DND-41 (cell line): Measurements from ENCODE around the gene GALNTL6.

Experiments
- ATAC-seq: fragments of 200-7000 bp; cut with Tn5 transposase; 3 replicates; pipeline ENCODE4 v1.9.1; 2021; ENCODE audit warnings: low read depth; ENCODE audit not compliant: insufficient read depth
- DNase-seq: peaks from one replicate; pipeline ENCODE4 v3.0.0-alpha.2; 2020
- H2AFZ ChIP-seq: 2 replicates; pipeline ENCODE4 v1.6.0; 2012; ENCODE audit warnings: low read depth, low read length
- H3K27ac ChIP-seq: 2 replicates; pipeline ENCODE4 v1.5.1; 2012; ENCODE audit warnings: low read length, inconsistent platforms
- H3K27me3 ChIP-seq: fragments of 200-600 bp; sonication (generic); 2 replicates; pipeline ENCODE4 v1.6.0; 2012; ENCODE audit warnings: low read length, mild to moderate bottlenecking, inconsistent platforms; ENCODE audit not compliant: insufficient read depth, poor library complexity
- H3K36me3 ChIP-seq: 2 replicates; pipeline ENCODE4 v1.5.1; 2012; ENCODE audit warnings: low read length, inconsistent platforms; ENCODE audit not compliant: insufficient read depth
- H3K4me1 ChIP-seq: 2 replicates; pipeline ENCODE4 v1.5.1; 2012; ENCODE audit warnings: mild to moderate bottlenecking, low read length; ENCODE audit not compliant: insufficient read depth
- H3K4me2 ChIP-seq: 2 replicates; pipeline ENCODE4 v1.6.0; 2012; ENCODE audit warnings: mild to moderate bottlenecking, moderate library complexity, low read length, inconsistent platforms; ENCODE audit not compliant: insufficient read depth
- H3K4me3 ChIP-seq, 2 experiments: fragments of 200-600 bp in 1 of 2; shearing (Covaris generic) in 1 of 2; 2 replicates each; pipeline ENCODE4 v1.5.1; 2012 to 2016; ENCODE audit warnings: inconsistent platforms in 2 of 2, low read length in 2 of 2, mild to moderate bottlenecking in 2 of 2, low read depth in 1 of 2, moderate library complexity in 1 of 2
- H3K79me2 ChIP-seq: 2 replicates; pipeline ENCODE4 v1.6.0; 2012; ENCODE audit warnings: low read length, inconsistent platforms; ENCODE audit not compliant: insufficient read depth
- H3K9ac ChIP-seq: 2 replicates; pipeline ENCODE4 v1.6.0; 2012; ENCODE audit warnings: low read depth, mild to moderate bottlenecking, inconsistent platforms, low read length, moderate library complexity
- H3K9me3 ChIP-seq: 2 replicates; pipeline ENCODE4 v1.5.1; 2012; ENCODE audit warnings: low read length, moderate library complexity, mild to moderate bottlenecking, inconsistent platforms; ENCODE audit not compliant: insufficient read depth, severe bottlenecking
- H4K20me1 ChIP-seq: 2 replicates; pipeline ENCODE4 v1.6.0; 2012; ENCODE audit warnings: low read length; ENCODE audit not compliant: insufficient read depth
- CTCF ChIP-seq: IDR thresholded peaks from 2 replicates; pipeline ENCODE4 v1.5.1; 2012; ENCODE audit warnings: borderline replicate concordance, low read length, moderate library complexity, mild to moderate bottlenecking; ENCODE audit not compliant: poor library complexity, severe bottlenecking; ENCODE audit errors: extremely low read depth
- EZH2 ChIP-seq: IDR thresholded peaks from 3 replicates; pipeline ENCODE4 v1.6.1; 2012; ENCODE audit warnings: borderline replicate concordance, low read depth, mild to moderate bottlenecking, moderate library complexity, low read length, inconsistent platforms; ENCODE audit not compliant: severe bottlenecking

Gene GALNTL6

DNA sequence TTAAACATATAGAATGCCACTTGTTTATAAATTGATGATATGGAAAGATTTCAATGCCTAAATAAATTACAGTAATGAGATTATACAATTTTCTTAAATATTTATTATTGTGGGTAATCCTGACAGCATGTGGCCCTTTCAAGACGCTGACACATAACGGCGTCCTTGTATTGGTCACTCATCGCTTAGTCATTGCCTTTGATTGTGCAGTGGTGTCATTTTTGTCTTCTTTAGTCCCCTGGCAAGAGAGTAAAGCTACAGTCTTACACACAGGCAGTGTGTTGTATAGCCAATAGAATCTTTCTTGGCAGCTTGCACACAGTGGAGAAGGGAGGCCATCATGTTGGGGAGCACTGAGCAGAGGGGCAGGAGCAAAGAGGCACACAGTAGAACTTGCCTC lies 993.6 kb downstream of the GALNTL6 start:
- H3K4me1 ChIP-seq: no peaks in the 10 kb centered on the region
- H3K27ac ChIP-seq: no peak overlapping the region
- no peaks in the 10 kb centered on the region for H3K36me3 ChIP-seq
- no peak overlapping the region for H3K4me3 ChIP-seq
- no peaks in the 10 kb centered on the region for H3K79me2 ChIP-seq
- DNase-seq (no peak), ATAC-seq (no peak)
- no peaks in the 10 kb centered on the region for H3K9me3 ChIP-seq
- no peaks in the 10 kb centered on the region for H4K20me1 ChIP-seq
- no peaks in the 10 kb centered on the region for H3K27me3 ChIP-seq
- no peak overlapping the region for H3K4me2 ChIP-seq
- TF ChIP-seq EZH2 (no peak), CTCF (no peak)
- H3K9ac ChIP-seq: no peak overlapping the region
- H2AFZ ChIP-seq: no peak overlapping the region

GRCh38 chr4:172808196-172808595 lies 995.0 kb downstream of the GALNTL6 start:
- Histone ChIP-seq H3K9me3 (no peaks in the 10 kb centered on the region), H3K79me2 (no peaks in the 10 kb centered on the region), H3K4me3 (no peak overlapping the region), H3K4me1 (no peaks in the 10 kb centered on the region), H3K27me3 (no peaks in the 10 kb centered on the region), H4K20me1 (no peaks in the 10 kb centered on the region), H2AFZ (no peak overlapping the region), H3K4me2 (no peak overlapping the region), H3K36me3 (no peaks in the 10 kb centered on the region), H3K27ac (no peak overlapping the region), H3K9ac (no peak overlapping the region)
- DNase-seq: no peak
- TF ChIP-seq EZH2: no peak
- no peak for TF ChIP-seq CTCF
- ATAC-seq: no peak

- H4K20me1 ChIP-seq: no peaks in the 10 kb centered on the region
- DNase-seq (no peak), ATAC-seq (no peak)
- H2AFZ ChIP-seq: no peak overlapping the region
- no peak overlapping the region for H3K4me2 ChIP-seq
- no peak for TF ChIP-seq CTCF
- TF ChIP-seq EZH2: no peak
- no peaks in the 10 kb centered on the region for H3K36me3 ChIP-seq
- no peak overlapping the region for H3K4me3 ChIP-seq
- no peaks in the 10 kb centered on the region for H3K27me3 ChIP-seq
- no peaks in the 10 kb centered on the region for H3K9me3 ChIP-seq
- H3K27ac ChIP-seq: no peak overlapping the region
- H3K4me1 ChIP-seq: no peaks in the 10 kb centered on the region
- no peaks in the 10 kb centered on the region for H3K79me2 ChIP-seq
- H3K9ac ChIP-seq: no peak overlapping the region
Observed at GRCh38 chr4:172809319-172809718, 996.1 kb downstream of the GALNTL6 start.

GRCh38 chr4:172813359-172813923 lies 1000.2 kb downstream of the GALNTL6 start:
- Histone ChIP-seq H3K4me2 (no peak overlapping the region), H3K27ac (no peak overlapping the region), H3K79me2 (no peaks in the 10 kb centered on the region), H3K4me3 (no peak overlapping the region), H4K20me1 (no peaks in the 10 kb centered on the region), H3K27me3 (no peaks in the 10 kb centered on the region), H2AFZ (no peak overlapping the region), H3K36me3 (no peaks in the 10 kb centered on the region), H3K9me3 (no peaks in the 10 kb centered on the region), H3K4me1 (no peaks in the 10 kb centered on the region), H3K9ac (no peak overlapping the region)
- ATAC-seq: no peak
- TF ChIP-seq EZH2 (no peak), CTCF (no peak)
- DNase-seq: no peak
